Tongue (tissue), 2 donors: ENCODE results near the gene PEG3. TPM values are rescaled to one million over a fixed set of nuclear protein-coding genes. Genes with fewer than 3 reads are reported as not detected.
A peak's percentile ranks its signal among the peaks of the same experiment; 100 is the strongest.
"Not testable (repeated sequence)": the region's sequence is repeated elsewhere in the genome, so short reads cannot be mapped to it uniquely, and the experiment has no call there.

Experiments used
- DNase-seq: peaks from one replicate; pipeline ENCODE4 v3.0.0-alpha.2; 2015
- total RNA-seq: library from RNA; depleted of rRNA; stranded (reverse); fragments of >200 nt; gene quantifications from one replicate; pipeline ENCODE4 v1.2.3, GENCODE V29; 2014

PEG3 gene
- 332 TPM for total RNA-seq

DNA sequence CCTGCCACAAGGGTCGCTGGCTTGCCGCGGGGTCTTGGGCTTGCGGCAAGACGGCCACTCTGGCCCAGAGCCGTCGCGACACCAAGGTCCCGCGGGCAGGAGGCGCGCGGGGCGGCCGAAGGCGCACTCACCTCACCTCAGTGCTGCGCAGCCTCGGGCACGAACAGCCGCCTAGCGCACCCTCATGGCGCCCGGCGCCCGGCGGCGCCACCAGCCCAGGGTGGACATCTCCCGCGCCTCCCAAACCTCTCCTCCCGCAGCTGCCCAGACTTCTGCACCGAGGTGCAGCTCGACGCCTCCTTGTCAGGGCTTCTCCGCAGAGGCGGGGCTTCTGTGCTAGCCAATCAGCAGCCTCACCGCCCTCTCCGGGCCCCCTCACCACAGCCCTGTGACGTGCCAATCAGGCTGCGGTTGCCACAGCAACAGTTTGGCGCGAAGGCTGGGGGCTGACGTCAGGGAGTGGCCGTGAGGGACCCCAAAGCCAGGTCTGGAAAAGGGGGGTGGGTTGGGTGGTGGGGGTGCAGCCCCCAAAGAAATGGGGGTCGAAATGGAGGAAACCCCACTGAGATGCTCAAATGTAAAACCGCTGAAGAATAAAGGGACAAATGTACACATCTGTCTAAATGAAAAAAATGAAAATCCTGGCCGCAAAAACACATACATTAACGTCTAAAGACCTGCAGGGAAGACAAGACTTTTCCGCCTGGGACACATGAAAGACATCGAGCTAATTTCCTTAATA is at the start of gene PEG3, which contains the start of gene ZIM2:
Gene PEG3 (minus strand): TSS at position 276 of the 742 bp plus-strand sequence. CDS start 16,071 bp downstream, outside the sequence.
Gene ZIM2 (minus strand): TSS at position 276 of the 742 bp plus-strand sequence. CDS start 16,449 bp downstream, outside the sequence.
- peak; percentile 96 for DNase-seq

DNA sequence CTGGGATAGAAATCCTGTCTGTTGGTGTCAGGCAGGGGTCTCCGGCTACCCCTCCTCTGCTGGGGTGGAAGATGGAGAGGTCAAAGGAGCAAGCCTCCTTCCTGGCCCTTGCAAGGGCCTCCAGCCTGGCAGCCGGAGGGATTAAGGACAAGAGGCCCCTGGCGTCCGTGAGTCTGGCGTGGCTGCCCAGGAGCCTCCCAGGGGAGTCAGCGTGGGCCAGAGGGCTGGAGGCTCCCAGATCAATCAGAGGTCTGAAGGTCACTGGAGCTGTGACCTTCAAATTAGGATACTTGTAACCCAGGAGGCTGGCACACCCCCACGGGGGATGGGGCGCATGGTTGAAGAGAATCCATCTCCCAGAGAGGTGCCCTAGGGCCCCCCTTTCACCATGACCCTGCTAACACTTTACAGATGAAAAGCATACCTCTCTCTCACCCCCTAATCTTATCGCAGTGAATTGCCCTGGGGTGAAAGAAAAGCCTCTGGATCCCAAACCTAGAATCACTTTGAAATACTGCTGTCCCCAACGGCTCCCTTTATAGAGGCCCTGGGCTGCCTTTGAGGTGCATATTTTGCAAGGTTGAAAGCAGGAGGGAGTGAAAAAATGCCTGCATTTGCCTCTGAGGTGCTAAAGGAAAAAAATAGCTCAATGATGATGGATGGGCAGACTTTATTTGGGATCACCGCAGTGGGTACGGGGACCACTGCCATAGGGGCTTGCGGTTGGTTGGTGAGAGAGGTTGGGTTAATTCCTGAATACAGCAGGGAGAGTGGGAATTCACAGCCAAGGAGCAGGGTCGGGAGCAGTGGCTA is 44.9 kb upstream of the PEG3 start:
- DNase-seq, result no peak

DNA sequence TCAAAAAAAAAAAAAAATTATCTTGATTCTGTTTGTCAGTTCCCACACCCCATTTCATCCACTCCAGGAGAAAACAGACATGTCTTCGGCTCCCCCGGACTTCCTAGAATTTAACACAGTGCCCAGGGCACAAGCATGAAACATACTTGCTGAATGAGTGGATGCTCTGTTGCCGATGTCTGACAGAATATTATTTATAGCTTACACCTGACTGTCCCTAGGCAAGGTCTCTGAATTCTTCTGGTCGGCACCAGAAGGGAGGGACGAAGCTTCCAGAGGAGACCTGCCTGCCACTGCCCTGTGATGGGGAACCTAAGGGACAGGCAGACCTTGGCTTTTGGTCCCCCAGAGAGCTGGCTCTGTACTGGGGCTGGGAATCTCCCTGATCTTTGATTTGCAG is 43.9 kb upstream of the PEG3 start:
- peak; percentile 54 for DNase-seq

DNA sequence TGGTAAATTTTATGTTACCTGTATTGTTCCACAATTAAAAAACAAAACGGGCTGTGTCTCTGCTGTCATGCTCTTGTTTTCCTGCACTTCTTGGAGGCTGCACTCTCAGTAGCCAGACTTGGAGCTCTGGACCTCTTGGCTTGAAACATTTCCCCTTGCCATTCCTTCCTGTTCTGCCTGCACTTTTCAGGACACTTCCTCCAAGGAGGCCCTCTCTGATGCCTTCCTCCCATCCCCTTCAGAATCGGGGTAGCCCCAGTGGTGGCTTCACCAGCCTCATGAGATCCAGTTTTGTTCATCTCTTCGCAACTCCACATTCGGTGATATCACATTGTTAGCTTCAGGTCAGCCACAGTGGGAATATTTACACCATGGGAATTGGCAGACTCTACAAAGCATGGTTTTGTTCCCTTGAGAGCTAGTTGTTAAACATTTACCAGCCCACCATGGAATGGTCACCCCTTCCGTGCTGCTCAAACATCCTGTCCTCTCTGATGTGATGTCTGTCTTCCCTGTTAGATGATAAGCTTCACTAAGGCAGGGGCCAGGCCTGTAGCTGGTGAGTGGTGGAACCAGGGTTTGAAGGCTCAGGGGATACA is 40.2 kb upstream of the PEG3 start:
- no peak for DNase-seq

DNA sequence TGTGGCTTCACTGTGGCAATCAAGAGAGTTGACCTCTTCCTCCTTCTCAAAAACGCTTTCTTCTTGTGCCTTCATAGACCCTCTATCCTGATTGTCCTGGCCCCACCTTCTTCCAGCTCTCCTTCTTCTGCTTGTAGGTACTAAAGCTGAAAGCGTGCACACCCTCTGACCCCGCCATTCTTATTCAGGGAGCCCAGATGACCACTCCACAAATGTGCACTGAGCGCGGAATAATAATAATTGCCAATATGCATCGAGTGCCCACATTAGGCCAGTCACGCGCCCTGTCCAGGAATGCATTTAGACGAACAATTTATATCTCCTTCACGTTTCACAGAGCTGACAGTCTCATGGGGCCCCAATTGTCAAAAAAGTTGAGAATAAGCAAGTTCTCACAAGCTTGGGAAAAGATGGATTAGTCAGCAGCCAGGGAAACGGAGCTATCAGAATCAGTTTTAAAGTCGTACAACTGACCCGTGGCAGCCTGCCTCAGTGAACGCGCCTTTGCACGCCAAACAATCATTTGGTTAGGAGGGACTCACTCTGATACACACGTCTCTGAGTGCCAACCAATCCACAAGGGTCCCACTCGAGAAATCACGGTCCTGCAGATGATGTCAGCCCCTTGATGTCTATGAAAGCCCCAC is 36.7 kb upstream of the PEG3 start:
- DNase-seq, result no peak

DNA sequence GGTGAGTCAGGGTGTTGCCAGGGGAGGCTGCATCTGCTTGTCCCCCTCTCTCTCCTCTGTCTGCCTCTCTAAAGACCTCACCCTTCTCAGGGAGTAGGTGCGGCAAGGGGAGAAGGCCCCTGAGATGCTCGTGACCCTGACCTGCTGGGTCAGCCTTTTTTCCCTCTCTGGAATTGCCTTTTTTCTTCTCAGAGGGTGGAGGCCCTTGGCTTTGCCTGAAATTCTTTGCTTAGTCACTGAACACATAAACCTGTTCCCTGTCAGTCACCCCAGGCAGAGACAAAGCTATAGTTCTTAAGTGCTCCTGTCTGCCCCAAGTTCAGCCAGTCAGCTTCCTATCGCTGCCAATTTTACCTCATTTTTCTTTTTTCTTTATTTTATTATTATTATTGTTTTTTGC is 35.2 kb upstream of the PEG3 start:
- peak; percentile 54 for DNase-seq

DNA sequence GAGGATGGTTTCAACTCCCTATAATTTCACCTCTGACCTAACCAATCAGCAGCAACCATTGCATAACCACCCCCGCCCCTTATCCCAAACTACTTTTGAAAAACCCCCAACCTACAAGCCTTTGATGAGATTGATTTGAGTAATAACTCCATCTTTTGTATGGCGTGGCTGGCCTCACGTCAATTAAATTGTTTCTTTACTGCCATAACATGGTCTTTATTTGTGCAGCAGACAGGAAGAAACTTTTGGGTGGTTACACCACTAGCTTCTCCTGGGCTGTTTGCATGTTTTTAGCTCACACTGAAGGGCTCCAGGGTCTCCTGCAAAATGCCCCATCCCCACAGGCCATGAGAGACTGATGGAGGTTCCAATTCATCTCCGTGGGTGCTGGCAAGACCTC is 34.0 kb upstream of the PEG3 start:
- no peak for DNase-seq

DNA sequence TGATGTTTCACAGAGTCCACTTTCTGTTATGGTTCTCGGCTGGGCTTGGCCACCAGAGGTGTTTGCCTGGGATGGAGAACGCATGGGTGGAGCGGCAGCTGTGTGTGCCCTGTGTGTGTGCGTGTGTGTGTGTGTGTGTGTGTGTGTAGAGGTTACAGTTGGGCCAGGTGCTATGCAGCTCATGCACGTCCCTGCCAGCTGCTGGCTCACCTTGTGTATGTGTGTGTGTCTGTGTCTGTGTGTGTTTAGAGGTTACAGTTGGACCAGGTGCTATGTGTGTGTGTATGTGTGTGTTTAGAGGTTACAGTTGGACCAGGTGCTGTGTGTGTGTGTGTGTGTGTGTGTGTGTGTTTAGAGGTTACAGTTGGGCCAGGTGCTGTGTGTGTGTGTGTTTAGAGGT is 33.0 kb upstream of the PEG3 start:
- DNase-seq, result no peak

DNA sequence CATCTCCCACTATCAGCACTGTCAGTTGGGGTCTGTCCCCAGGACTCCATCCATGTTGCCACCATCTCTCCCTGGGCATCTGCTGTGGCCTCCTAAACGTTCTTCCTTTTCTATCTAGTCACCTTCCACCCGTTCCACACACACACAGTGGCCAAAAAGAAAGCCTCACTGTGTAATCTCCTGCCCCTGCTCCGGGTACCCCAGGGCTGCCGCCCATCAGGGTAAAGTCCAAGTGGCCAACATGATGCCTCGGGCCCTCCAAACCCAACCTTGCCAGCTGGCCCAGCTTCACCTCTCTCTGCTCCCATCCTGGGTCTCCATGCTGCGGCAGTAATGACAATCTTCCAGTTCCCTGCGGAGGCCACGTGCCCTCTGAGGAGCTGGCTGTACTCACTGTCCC is 29.4 kb upstream of the PEG3 start:
- DNase-seq, result no peak

DNA sequence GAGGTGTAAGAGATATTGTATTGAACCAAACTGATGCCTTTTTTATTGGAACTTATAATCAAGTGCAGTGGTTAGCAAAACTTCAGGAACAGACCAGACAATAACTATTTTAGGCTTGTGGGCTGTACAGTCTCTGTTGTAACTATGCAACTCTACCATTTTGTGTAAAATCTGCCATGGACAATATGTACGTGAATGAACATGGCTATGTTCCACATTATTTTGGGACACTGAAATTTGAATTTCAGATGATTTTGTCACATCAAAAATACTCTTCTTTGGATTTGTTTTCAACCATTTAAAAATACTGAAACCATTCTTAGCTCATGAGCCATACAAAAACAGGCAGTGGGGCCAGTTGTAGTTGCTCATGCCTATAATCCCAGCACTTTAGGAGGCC is 27.9 kb upstream of the PEG3 start:
- no peak for DNase-seq

DNA sequence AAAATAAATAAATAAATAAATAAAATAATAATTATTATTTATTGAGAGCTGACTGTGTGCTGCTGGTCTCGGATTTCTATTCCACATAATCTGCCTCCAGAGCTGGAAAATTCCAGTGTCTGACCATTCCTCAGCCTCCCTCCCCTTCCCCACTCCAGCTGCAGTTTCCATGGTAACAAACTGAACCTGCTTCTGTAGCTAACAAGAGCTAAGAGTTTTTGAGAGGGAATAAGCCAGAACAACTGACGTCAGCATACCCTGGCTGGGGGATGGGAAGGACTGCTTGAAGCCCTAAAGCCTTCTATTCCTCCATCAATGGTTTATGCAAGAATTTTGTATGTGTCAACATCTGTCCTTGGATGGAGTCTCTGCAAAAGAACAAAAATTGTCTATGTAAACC is 26.0 kb upstream of the PEG3 start:
- peak; percentile 93 for DNase-seq

DNA sequence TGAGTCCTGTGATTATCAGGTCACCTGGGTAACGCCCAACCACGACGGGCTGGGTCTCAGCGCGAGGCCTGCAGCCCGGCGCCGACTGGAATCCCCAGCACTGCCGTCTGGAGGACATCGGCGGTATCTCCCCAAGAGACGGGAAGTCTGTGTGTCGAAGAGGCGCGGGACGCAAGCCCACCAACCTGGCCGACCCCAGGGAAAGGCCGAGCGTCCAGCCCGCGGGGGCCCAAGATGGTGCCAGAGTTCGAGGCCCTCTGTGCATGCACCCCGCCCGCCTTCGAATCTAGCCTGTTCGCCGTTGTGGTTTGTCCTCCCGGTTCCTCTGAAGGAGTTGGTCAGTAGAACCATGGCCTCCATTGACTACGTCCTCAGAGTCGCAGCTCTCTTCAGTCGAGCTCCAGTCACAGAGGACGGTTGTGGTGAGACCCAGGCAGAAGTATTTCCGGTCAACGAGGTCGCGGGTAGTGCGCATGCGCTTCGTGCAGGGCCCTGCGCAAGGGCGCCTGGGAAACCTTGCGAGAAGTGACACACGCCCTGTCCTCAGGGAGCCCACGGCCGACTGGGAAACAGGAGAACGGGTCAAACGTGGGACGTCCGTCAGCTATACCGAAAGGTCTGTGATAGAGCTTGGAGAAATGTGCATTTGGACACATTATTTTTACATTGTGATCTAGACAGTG is 24.1 kb upstream of the PEG3 start:
- no peak for DNase-seq

DNA sequence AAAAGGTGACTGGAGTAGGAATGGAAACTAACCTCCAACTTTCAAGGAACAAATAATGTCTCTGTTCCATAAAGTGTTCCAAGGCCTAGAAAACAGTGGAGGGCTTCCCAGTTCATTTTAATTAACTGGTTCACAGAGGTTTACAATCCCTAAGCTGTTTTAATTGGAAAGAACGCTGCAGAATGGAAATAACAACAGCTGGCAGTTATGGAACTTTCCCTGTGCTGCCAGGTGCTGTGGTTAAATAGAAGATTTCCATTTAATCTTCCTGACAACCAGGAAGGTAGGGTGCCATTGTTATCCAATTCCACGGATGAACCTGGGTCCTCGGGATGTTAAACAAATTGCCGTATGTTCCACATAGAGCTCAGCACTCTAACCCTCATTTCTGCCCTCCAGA is 22.2 kb upstream of the PEG3 start:
- peak; percentile 32 for DNase-seq

DNA sequence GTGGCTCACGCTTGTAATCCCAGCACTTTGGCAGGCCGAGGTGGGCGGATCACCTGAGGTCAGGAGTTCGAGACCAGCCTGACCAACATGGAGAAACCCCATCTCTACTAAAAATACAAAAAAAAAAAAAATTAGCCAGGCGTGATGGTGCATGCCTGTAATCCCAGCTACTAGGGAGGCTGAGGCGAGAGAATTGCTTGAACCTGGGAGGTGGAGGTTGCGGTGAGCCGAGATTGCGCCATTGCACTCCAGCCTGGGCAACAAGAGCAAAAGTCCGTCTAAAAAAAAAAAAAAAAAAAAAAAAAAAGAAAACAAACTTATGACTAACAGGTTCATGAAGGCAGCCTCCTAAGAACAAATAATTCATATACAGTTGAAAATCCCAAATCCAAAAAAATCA is 19.9 kb upstream of the PEG3 start:
- DNase-seq, result not testable (repeated sequence)

DNA sequence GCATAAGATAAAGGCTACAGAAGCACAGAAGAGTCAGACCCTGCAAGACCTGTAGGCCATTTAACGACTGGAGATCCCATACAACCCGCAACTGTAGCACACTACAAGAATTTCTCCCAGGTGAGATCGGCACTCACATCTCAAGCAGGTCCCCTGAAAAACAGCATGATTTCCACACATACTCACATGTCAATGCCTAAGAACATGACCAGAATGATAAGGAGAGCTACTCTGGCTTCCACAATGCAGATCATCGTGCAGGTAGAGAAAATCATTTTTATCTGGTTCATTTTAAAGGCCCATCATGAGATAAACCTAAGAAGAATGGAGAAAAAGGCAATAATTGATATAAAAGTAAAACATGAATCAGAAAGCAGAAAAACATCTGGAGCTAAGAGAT is 17.5 kb upstream of the PEG3 start:
- DNase-seq, result no peak

DNA sequence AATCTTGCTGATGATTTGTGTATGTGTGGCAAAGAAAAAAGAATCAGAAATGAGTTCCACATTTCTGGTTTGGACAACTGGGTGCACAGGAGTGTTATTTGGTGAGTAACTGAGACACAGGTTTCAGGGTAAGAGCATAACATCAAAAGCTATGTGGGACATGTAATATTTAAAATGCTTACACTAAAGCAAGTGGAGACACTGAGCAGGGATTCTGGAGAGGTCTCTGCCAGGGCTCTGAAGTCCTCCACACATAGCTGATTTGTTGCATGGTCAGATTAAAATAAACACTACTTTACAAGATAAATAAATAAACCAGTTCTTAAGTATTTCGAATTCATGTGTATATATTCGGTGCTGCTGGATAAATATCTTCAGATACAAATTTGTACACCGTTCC is 16.3 kb upstream of the PEG3 start:
- DNase-seq, result peak; percentile 37

DNA sequence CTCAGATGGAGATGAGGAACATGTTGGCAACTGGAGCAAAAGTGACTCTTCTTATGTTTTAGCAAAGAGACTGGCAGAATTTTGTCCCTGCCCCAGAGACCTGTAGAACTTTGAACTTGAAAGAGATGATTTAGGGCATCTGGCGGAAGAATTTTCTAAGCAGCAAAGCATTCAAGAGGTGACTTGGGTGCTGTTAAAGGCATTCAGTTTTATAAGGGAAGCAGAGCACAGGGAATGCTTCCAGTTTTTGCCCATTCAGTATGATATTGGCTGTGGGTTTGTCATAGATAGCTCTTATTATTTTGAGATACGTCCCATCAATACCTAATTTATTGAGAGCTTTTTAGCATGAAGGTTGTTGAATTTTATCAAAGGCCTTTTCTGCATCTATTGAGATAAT is 11.8 kb upstream of the PEG3 start:
- not testable (repeated sequence) for DNase-seq

DNA sequence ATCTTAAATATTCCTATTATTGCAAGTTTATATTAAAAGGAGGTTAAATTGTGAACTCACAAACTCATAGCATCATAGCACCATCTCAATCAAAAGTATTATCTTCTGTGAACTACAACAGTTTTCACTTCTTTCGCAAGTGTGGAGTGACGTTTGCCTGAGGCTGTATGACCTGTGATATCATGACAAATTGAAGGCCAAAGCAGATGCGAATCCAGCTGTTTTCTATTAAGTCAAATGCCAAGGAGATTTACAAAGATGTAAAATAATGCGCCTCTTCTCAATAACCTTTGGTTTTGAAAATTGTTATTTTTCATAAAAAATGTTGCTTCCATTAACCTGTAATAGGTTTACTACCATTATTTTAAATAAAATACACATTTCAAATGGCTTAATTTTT is 7.6 kb upstream of the PEG3 start:
- DNase-seq, result peak; percentile 49

DNA sequence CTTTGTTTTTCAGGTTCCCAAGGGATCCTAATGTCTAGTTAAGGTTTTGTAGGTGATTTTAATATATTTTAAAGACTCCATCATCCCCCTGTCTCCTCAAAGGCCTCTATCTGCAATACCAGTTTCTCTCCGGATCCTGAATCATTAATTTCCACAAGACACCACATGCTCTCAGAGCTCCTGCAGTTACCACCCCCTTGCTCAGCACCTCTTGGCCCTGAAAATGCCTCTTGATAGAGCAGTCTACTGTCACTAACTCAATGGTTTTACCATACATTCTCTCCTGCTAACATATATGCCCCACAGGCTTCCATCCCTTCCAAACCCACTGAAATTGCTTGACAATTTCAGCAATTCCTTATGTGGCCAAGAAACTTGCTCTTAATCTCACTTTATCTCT is 1.9 kb upstream of the PEG3 start:
- no peak for DNase-seq

DNA sequence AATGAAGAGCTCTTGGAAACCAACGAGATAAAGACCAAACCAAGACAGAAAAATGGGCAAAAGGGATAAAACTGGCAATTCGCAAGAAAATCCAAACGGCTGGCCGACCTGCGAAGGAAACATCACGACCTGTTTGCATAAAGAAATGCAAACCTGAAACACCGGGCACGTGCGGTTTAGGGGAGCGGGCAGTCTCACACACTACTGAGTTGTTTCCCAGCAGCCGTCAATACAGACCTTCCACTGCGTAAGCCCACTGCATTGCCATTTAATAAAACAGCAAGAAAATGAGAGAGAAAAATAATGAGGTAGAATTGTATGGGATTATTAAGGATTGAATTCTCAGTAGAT is 642 bp upstream of the PEG3 start:
- peak; percentile 64 for DNase-seq

DNA sequence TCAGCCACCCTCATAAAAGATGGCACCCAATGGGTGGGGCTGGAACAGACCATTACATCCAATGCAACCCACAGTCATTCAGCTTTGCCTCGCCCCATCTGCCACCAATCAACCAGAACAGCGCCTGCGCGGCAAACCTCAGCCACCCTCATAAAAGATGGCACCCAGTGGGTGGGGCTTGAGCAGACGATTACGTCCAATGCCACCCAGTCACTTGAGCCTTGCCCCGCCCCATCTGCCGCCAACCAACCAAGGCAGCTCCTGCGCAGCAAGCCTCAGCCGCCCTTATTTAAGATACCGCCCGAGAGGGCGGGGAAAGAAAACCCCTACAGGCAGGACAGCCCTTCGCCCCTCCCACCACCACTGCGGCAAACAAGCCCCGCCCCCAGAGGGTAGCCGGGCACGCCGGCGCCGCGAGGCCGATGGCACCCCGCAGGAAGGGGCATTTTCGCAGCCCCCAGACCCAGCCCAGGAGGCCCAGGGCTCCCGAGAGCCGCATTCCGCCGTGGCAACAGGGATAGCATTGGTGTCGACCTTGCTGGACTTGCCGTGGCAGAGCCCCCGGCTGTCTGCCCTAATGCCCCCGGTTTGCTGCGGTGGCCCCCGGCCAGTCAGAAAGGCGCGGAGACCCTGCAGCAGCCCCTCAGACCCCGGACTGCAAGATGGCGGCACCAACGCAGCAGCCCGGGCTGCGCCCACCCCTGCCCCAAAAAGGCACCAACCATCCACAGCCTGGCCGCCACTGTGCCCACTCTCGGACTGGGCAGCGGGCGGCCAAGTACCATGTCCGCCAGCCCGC is 675 bp downstream of the PEG3 start:
- peak; percentile 98 for DNase-seq
